Gastroesophageal sphincter (tissue), 3 donors: ENCODE measurements around the gene PXDN.

Experiments used
- EP300 ChIP-seq: sonication (generic); formaldehyde crosslinking; IDR thresholded peaks from one replicate; pipeline ENCODE4 v1.6.1; 2017; ENCODE audit warnings: antibody characterized with exemption, mild to moderate bottlenecking
- POLR2A ChIP-seq, 2 donors: fragments of 450-650 bp; IDR thresholded peaks; one replicate each; pipeline ENCODE4 v1.6.1; 2017; ENCODE audit warnings: antibody characterized with exemption in 2 of 2, mild to moderate bottlenecking in 2 of 2, moderate library complexity in 1 of 2
- POLR2AphosphoS5 ChIP-seq: sonication (generic); formaldehyde crosslinking; IDR thresholded peaks from one replicate; pipeline ENCODE4 v1.6.1; 2017; ENCODE audit warnings: antibody characterized with exemption
- TF ChIP-seq, protein P1 (sequence below), 4 experiments: fragments of 200-600 bp in 2 of 4; fragments of 450-650 bp in 2 of 4; sonication (generic) in 1 of 4; IDR thresholded peaks; one replicate each; pipeline ENCODE4 v1.5.1; 2017 to 2019; ENCODE audit warnings: antibody characterized with exemption in 4 of 4, mild to moderate bottlenecking in 2 of 4, moderate library complexity in 2 of 4

DNA sequence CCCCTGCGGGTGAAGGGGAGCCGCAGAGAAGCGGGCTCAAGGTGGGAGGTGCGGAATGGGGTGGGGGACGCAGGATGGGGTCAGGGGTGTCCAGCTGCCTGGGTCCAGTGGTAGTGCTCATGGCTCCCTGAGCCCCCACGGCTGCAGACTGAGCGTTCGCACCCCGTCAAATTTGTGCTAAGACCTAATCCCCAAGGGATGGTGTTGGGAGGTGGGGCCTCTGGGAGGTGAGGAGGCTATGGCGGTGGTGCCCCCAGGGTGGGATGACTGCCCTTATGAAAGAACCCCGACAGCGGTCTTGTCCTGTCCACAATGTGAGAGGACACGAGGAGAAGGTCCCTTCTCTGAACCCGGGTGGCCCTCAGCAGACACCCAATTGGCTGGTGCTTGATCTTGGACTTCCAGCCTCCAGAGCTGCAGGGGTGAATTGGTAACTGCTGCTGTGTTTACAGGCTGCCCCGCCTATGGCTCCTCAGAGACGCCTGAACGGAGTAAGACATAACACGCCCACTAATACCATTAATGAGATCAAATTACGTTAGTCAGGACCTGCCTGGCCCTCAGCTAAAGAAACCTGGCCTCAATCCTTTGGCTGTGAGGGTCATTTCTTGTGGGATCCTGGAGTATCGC is 42.6 kb downstream of the PXDN start:
- TF ChIP-seq, protein P1, sequence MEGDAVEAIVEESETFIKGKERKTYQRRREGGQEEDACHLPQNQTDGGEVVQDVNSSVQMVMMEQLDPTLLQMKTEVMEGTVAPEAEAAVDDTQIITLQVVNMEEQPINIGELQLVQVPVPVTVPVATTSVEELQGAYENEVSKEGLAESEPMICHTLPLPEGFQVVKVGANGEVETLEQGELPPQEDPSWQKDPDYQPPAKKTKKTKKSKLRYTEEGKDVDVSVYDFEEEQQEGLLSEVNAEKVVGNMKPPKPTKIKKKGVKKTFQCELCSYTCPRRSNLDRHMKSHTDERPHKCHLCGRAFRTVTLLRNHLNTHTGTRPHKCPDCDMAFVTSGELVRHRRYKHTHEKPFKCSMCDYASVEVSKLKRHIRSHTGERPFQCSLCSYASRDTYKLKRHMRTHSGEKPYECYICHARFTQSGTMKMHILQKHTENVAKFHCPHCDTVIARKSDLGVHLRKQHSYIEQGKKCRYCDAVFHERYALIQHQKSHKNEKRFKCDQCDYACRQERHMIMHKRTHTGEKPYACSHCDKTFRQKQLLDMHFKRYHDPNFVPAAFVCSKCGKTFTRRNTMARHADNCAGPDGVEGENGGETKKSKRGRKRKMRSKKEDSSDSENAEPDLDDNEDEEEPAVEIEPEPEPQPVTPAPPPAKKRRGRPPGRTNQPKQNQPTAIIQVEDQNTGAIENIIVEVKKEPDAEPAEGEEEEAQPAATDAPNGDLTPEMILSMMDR (IDR thresholded peaks at IDR 0.05), result no peak
- TF ChIP-seq POLR2AphosphoS5 (no peak), EP300 (no peak), POLR2A (IDR thresholded peaks at IDR 0.05) (no peak)
